ENCODE data around the gene CDK16.

DNA sequence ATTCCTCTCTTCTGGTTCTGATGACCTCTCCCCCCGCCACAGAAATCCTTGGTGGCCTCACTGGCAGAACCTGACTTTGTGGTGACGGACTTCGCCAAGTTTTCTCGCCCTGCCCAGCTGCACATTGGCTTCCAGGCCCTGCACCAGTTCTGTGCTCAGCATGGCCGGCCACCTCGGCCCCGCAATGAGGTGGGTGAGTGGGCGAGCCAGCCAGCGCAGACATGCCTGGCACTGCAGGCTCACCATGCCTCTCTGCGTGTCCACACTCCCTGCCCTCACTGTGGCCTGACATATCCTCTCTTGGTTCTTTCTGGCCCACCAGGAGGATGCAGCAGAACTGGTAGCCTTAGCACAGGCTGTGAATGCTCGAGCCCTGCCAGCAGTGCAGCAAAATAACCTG, 16.2 kb upstream of the CDK16 start:
- TF ChIP-seq, protein P1, sequence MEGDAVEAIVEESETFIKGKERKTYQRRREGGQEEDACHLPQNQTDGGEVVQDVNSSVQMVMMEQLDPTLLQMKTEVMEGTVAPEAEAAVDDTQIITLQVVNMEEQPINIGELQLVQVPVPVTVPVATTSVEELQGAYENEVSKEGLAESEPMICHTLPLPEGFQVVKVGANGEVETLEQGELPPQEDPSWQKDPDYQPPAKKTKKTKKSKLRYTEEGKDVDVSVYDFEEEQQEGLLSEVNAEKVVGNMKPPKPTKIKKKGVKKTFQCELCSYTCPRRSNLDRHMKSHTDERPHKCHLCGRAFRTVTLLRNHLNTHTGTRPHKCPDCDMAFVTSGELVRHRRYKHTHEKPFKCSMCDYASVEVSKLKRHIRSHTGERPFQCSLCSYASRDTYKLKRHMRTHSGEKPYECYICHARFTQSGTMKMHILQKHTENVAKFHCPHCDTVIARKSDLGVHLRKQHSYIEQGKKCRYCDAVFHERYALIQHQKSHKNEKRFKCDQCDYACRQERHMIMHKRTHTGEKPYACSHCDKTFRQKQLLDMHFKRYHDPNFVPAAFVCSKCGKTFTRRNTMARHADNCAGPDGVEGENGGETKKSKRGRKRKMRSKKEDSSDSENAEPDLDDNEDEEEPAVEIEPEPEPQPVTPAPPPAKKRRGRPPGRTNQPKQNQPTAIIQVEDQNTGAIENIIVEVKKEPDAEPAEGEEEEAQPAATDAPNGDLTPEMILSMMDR (conservative IDR thresholded peaks at IDR 0.05): no peak
- no peak for TF ChIP-seq ZFX (IDR thresholded peaks at IDR 0.05)
